Measurements from ENCODE around the gene MRM2. TPM values are rescaled to one million over a fixed set of nuclear protein-coding genes. Genes with fewer than 3 reads are reported as not detected.
A peak's percentile ranks its signal among the peaks of the same experiment; 100 is the strongest.

MRM2 gene
- total RNA-seq, 1 donor: 21.4 TPM

- Histone ChIP-seq H2AFZ (ENCODE audit: low read length) (no peak overlapping the region), H3K27me3 (ENCODE audit: insufficient read depth, low read length) (no peaks in the 10 kb centered on the region), H3K36me3 (ENCODE audit: insufficient read depth, low read length) (peaks cover 26% of the 10 kb centered on the region), H3K79me2 (ENCODE audit: insufficient read depth, low read length) (peaks cover 2% of the 10 kb centered on the region), H4K20me1 (ENCODE audit: insufficient read depth, low read length) (peaks cover 5% of the 10 kb centered on the region), H3K9me3 (ENCODE audit: low read depth, low read length) (no peaks in the 10 kb centered on the region), H3K27ac (ENCODE audit: low read depth, low read length) (no peak overlapping the region), H3K4me3 (ENCODE audit: insufficient read depth, low read length) (no peak overlapping the region), H3K4me2 (ENCODE audit: insufficient read depth, low read length) (no peak overlapping the region), H3K4me1 (ENCODE audit: insufficient read depth, low read length) (no peaks in the 10 kb centered on the region)
- TF ChIP-seq, protein P1, sequence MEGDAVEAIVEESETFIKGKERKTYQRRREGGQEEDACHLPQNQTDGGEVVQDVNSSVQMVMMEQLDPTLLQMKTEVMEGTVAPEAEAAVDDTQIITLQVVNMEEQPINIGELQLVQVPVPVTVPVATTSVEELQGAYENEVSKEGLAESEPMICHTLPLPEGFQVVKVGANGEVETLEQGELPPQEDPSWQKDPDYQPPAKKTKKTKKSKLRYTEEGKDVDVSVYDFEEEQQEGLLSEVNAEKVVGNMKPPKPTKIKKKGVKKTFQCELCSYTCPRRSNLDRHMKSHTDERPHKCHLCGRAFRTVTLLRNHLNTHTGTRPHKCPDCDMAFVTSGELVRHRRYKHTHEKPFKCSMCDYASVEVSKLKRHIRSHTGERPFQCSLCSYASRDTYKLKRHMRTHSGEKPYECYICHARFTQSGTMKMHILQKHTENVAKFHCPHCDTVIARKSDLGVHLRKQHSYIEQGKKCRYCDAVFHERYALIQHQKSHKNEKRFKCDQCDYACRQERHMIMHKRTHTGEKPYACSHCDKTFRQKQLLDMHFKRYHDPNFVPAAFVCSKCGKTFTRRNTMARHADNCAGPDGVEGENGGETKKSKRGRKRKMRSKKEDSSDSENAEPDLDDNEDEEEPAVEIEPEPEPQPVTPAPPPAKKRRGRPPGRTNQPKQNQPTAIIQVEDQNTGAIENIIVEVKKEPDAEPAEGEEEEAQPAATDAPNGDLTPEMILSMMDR (IDR thresholded peaks at IDR 0.05; ENCODE audit: extremely low read depth, low read depth, low read length): no peak
- DNase-seq (ENCODE audit: insufficient read length, low spot score, missing footprints): peak; percentile 77
Observed at GRCh38 chr7:2215851-2216250, 26.2 kb downstream of the MRM2 start.

DNA sequence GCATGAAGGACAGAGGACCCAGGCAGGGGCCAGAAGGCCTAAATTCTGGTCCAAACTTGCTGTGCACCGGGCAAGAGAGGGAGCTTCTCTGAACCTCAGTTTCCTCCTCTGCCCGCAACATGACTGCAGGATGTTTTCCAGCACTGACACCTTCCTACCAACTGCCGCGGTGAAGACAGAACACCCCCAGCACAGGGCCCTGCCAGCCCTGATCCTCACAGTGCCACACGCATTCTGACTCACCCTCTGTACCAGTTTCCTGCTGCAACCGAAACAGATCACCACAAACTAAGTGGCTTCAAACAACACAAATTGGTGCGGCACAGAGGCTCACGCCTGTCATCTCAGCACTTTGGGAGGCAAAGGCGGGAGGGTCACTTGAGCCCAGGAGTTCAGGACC is 27.4 kb downstream of the MRM2 start:
- H3K27me3 ChIP-seq (ENCODE audit: insufficient read depth, low read length): no peaks in the 10 kb centered on the region
- no peak overlapping the region for H3K27ac ChIP-seq (ENCODE audit: low read depth, low read length)
- TF ChIP-seq, protein P1 (IDR thresholded peaks at IDR 0.05; ENCODE audit: extremely low read depth, low read depth, low read length): no peak
- no peak overlapping the region for H3K4me2 ChIP-seq (ENCODE audit: insufficient read depth, low read length)
- no peaks in the 10 kb centered on the region for H4K20me1 ChIP-seq (ENCODE audit: insufficient read depth, low read length)
- no peaks in the 10 kb centered on the region for H3K4me1 ChIP-seq (ENCODE audit: insufficient read depth, low read length)
- H3K4me3 ChIP-seq (ENCODE audit: insufficient read depth, low read length): no peak overlapping the region
- no peaks in the 10 kb centered on the region for H3K79me2 ChIP-seq (ENCODE audit: insufficient read depth, low read length)
- H2AFZ ChIP-seq (ENCODE audit: low read length): no peak overlapping the region
- DNase-seq (ENCODE audit: insufficient read length, low spot score, missing footprints): peak; percentile 59
- peaks cover 28% of the 10 kb centered on the region for H3K36me3 ChIP-seq (ENCODE audit: insufficient read depth, low read length)
- H3K9me3 ChIP-seq (ENCODE audit: low read depth, low read length): no peaks in the 10 kb centered on the region

- H3K27me3 ChIP-seq (ENCODE audit: insufficient read depth, low read length): no peaks in the 10 kb centered on the region
- no peak overlapping the region for H3K27ac ChIP-seq (ENCODE audit: low read depth, low read length)
- H3K4me2 ChIP-seq (ENCODE audit: insufficient read depth, low read length): no peak overlapping the region
- peaks cover 29% of the 10 kb centered on the region for H3K36me3 ChIP-seq (ENCODE audit: insufficient read depth, low read length)
- H2AFZ ChIP-seq (ENCODE audit: low read length): no peak overlapping the region
- peaks cover 8% of the 10 kb centered on the region for H4K20me1 ChIP-seq (ENCODE audit: insufficient read depth, low read length)
- peak; percentile 82 for DNase-seq (ENCODE audit: insufficient read length, low spot score, missing footprints)
- peaks cover 3% of the 10 kb centered on the region for H3K79me2 ChIP-seq (ENCODE audit: insufficient read depth, low read length)
- H3K4me1 ChIP-seq (ENCODE audit: insufficient read depth, low read length): no peaks in the 10 kb centered on the region
- no peaks in the 10 kb centered on the region for H3K9me3 ChIP-seq (ENCODE audit: low read depth, low read length)
- H3K4me3 ChIP-seq (ENCODE audit: insufficient read depth, low read length): no peak overlapping the region
- TF ChIP-seq, protein P1 (IDR thresholded peaks at IDR 0.05; ENCODE audit: extremely low read depth, low read depth, low read length): no peak
Observed at GRCh38 chr7:2213551-2214215, 28.3 kb downstream of the MRM2 start.

- DNase-seq (ENCODE audit: insufficient read length, low spot score, missing footprints): peak; percentile 74
- H3K4me1 ChIP-seq (ENCODE audit: insufficient read depth, low read length): no peaks in the 10 kb centered on the region
- H3K4me3 ChIP-seq (ENCODE audit: insufficient read depth, low read length): no peak overlapping the region
- H3K27ac ChIP-seq (ENCODE audit: low read depth, low read length): no peak overlapping the region
- no peak overlapping the region for H3K4me2 ChIP-seq (ENCODE audit: insufficient read depth, low read length)
- H3K9me3 ChIP-seq (ENCODE audit: low read depth, low read length): no peaks in the 10 kb centered on the region
- peaks cover 10% of the 10 kb centered on the region for H4K20me1 ChIP-seq (ENCODE audit: insufficient read depth, low read length)
- no peak overlapping the region for H2AFZ ChIP-seq (ENCODE audit: low read length)
- H3K36me3 ChIP-seq (ENCODE audit: insufficient read depth, low read length): peaks cover 37% of the 10 kb centered on the region
- peaks cover 3% of the 10 kb centered on the region for H3K79me2 ChIP-seq (ENCODE audit: insufficient read depth, low read length)
- no peaks in the 10 kb centered on the region for H3K27me3 ChIP-seq (ENCODE audit: insufficient read depth, low read length)
- TF ChIP-seq, protein P1 (IDR thresholded peaks at IDR 0.05; ENCODE audit: extremely low read depth, low read depth, low read length): no peak
Observed at GRCh38 chr7:2212906-2213305, 29.1 kb downstream of the MRM2 start.
